GM23248 (cell line): Measurements from ENCODE around the gene SPTLC2. TPM values are rescaled to one million over a fixed set of nuclear protein-coding genes. Genes with fewer than 3 reads are reported as not detected.

Experiments
- DNase-seq: peaks from one replicate; pipeline ENCODE4 v3.0.0-alpha.2; 2015
- H2AFZ ChIP-seq: fragments of 200-600 bp; sonication (generic); 2 replicates; pipeline ENCODE4 v1.6.1; 2016; ENCODE audit warnings: antibody characterized with exemption
- H3F3A ChIP-seq: fragments of 200-600 bp; sonication (generic); 2 replicates; pipeline ENCODE4 v1.6.1; 2016; ENCODE audit warnings: mild to moderate bottlenecking, antibody characterized with exemption, mixed run types; ENCODE audit not compliant: insufficient read depth
- H3K27ac ChIP-seq: fragments of 200-600 bp; sonication (generic); 2 replicates; pipeline ENCODE4 v1.5.1; 2016; ENCODE audit warnings: mild to moderate bottlenecking
- H3K27me3 ChIP-seq: fragments of 200-600 bp; sonication (generic); replicated peaks from 2 replicates; pipeline ENCODE4 v1.6.1; 2016; ENCODE audit warnings: mild to moderate bottlenecking; ENCODE audit not compliant: insufficient read depth
- H3K36me3 ChIP-seq: fragments of 200-600 bp; sonication (generic); 2 replicates; pipeline ENCODE4 v1.6.1; 2016; ENCODE audit warnings: low read depth, mild to moderate bottlenecking
- H3K4me1 ChIP-seq: fragments of 200-600 bp; sonication (generic); 2 replicates; pipeline ENCODE4 v1.6.1; 2016; ENCODE audit warnings: mild to moderate bottlenecking; ENCODE audit not compliant: insufficient read depth
- H3K4me2 ChIP-seq: fragments of 200-600 bp; sonication (generic); one replicate; pipeline ENCODE4 v1.6.1; 2016; ENCODE audit warnings: mild to moderate bottlenecking; ENCODE audit not compliant: unreplicated experiment
- H3K4me3 ChIP-seq: fragments of 200-600 bp; sonication (generic); 2 replicates; pipeline ENCODE4 v1.5.1; 2016; ENCODE audit warnings: mild to moderate bottlenecking
- H3K79me2 ChIP-seq: fragments of 200-600 bp; sonication (generic); 2 replicates; pipeline ENCODE4 v1.6.1; 2016; ENCODE audit warnings: mild to moderate bottlenecking; ENCODE audit not compliant: insufficient read depth
- H3K9ac ChIP-seq: fragments of 200-600 bp; sonication (generic); 2 replicates; pipeline ENCODE4 v1.6.1; 2016; ENCODE audit warnings: mild to moderate bottlenecking
- H3K9me2 ChIP-seq: fragments of 200-600 bp; sonication (generic); 2 replicates; pipeline ENCODE4 v1.6.1; 2016; ENCODE audit warnings: mixed run types, mild to moderate bottlenecking, moderate library complexity; ENCODE audit not compliant: insufficient read depth
- H3K9me3 ChIP-seq: fragments of 200-600 bp; sonication (generic); one replicate; pipeline ENCODE4 v1.6.1; 2017; ENCODE audit warnings: low read depth
- H4K20me1 ChIP-seq: fragments of 200-600 bp; sonication (generic); 2 replicates; pipeline ENCODE4 v1.6.0; 2016; ENCODE audit not compliant: insufficient read depth
- EZH2 ChIP-seq: fragments of 200-600 bp; sonication (generic); IDR thresholded peaks from 2 replicates; pipeline ENCODE4 v1.6.1; 2018; ENCODE audit warnings: antibody characterized with exemption, mild to moderate bottlenecking; ENCODE audit not compliant: insufficient read depth, poor library complexity, severe bottlenecking
- EZH2phosphoT487 ChIP-seq: fragments of 200-600 bp; sonication (generic); IDR thresholded peaks from 2 replicates; pipeline ENCODE4 v1.6.1; 2018; ENCODE audit warnings: antibody characterized with exemption, moderate library complexity, mild to moderate bottlenecking, low read depth; ENCODE audit not compliant: insufficient read depth
- WGBS, 2 experiments: methylation state at CpG; one replicate each; pipeline ENCODE4 v1.1.6; 2015 to 2017; ENCODE audit warnings: low lambda C conversion rate in 2 of 2, low coverage in 1 of 2; ENCODE audit errors: missing lambda C conversion rate in 2 of 2; 5-methylcytosine and 5-hydroxymethylcytosine counted together
- in situ Hi-C: fragments of 300-500 bp; cut with MboI; formaldehyde crosslinking; loops from 2 replicates; pipeline ENCODE4 v1.15.0; 2020
- polyA plus RNA-seq: library from polyadenylated mRNA; unstranded; fragments of >200 nt; fragmentation: Nextera tagmentation; extraction: Ambion mirVana; gene quantifications from 2 replicates; pipeline ENCODE4 v1.2.1, GENCODE V29; 2016
- total RNA-seq: library from RNA; depleted of rRNA; stranded (reverse); fragments of >200 nt; shearing (Covaris generic); gene quantifications from 2 replicates; pipeline ENCODE4 v1.2.3, GENCODE V29; 2014

Gene SPTLC2
- total and polyA plus RNA-seq, 2 experiments from 2014 or later: 44.7 to 45.6 TPM

DNA sequence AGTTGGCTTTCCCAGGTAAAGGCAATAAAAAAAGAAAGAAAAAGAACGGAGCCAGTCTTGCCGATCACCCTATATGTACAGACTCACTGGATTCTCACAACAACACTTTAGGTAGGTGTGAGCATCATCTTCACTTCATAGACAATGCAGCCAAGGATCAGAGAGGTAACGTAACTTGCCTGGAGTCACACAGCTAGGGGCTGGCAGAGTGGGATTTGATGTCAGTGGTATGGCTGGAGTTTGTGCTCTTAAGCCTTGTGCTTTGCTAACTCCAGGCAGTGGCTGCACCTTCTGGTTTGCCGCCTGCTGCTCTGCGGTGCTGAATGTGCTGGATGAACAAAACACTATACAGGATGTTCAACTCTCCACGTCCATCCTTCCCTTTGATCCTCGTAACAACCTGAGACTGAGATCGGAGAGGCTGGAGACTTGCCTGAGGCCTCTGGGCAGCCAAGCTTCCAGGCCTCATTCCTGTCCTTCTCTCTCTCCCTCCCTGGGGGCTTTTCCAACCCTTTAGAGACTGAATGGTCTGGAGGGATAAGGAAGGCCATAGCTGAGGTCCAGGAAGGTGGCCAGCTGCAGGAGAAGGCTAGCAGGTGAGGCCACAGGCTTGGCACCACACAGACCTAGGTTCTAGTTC lies 126.0 kb downstream of the SPTLC2 start:
- Histone ChIP-seq H3K4me3 (no peak overlapping the region), H3K9ac (no peak overlapping the region), H3K79me2 (no peaks in the 10 kb centered on the region), H4K20me1 (no peaks in the 10 kb centered on the region), H3K4me1 (0 out of 2 replicates have a peak, but pooled peaks cover 7% of the 10 kb centered on the region), H3F3A (peaks cover 10% of the 10 kb centered on the region), H3K9me3 (no peaks in the 10 kb centered on the region), H3K4me2 (no peak overlapping the region), H3K9me2 (no peaks in the 10 kb centered on the region), H3K36me3 (no peaks in the 10 kb centered on the region), H3K27me3 (no peaks in the 10 kb centered on the region), H2AFZ (no peak overlapping the region), H3K27ac (no peak overlapping the region)
- WGBS, 2 experiments: 70 to 73% methylated on average over 8 of the region's 8 CpGs
- no peak for DNase-seq
- in situ Hi-C loops: no loop called here
- no peak for TF ChIP-seq EZH2
- no peak for TF ChIP-seq EZH2phosphoT487

DNA sequence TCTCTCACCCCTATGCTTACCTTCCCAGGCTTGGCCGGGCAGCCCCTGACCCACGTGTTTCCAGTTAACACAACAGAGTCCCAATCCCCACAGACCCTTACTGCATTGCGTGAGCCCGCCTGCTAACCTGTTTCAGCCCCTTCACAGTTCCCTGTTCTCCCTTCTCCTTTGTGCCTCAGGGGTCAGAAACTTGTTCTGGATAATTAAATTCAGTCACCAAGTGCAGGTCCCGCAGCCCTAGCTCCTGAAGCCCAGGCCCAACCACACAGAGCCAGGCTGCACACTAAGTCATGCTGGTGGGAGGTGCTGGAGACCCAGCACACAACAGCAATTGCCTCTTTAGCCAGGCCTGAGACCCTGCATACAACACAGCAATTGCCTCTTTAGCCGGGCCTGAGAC lies 127.4 kb downstream of the SPTLC2 start:
- H3K27ac ChIP-seq: no peak overlapping the region
- WGBS, 2 experiments: 53 to 54% methylated on average over 6 of the region's 6 CpGs
- in situ Hi-C loops: no loop called here
- no peaks in the 10 kb centered on the region for H3K79me2 ChIP-seq
- no peak for TF ChIP-seq EZH2phosphoT487
- no peak overlapping the region for H3K9ac ChIP-seq
- H3K4me3 ChIP-seq: no peak overlapping the region
- no peaks in the 10 kb centered on the region for H3K9me2 ChIP-seq
- no peak overlapping the region for H2AFZ ChIP-seq
- H3F3A ChIP-seq: peaks cover 11% of the 10 kb centered on the region
- no peak overlapping the region for H3K4me2 ChIP-seq
- no peaks in the 10 kb centered on the region for H3K27me3 ChIP-seq
- no peaks in the 10 kb centered on the region for H3K36me3 ChIP-seq
- no peaks in the 10 kb centered on the region for H3K9me3 ChIP-seq
- 0 out of 2 replicates have a peak, but pooled peaks cover 7% of the 10 kb centered on the region for H3K4me1 ChIP-seq
- no peaks in the 10 kb centered on the region for H4K20me1 ChIP-seq
- no peak for DNase-seq

DNA sequence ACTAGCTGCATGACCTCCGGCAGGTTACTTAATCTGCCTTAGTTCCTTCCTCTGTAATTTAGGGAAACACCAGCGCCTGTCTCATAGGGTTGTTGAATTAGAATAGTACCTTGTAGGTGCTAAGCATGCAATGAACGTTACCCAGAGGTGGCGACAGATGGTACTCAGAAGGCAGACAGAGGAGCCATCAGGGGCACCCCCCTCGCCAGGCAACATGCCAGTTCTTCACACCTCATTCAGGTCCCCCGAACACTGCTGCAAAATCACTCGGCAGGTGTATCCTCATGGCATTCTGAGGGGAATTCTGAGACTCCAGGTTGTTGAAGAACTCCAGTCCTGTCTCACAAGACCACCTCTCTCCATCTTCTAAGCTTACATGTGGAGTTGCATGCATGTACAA lies 127.9 kb downstream of the SPTLC2 start:
- Histone ChIP-seq H3K9ac (no peak overlapping the region), H3K36me3 (no peaks in the 10 kb centered on the region), H3K4me1 (0 out of 2 replicates have a peak, but pooled peaks cover 7% of the 10 kb centered on the region), H3K4me3 (no peak overlapping the region), H3F3A (peaks cover 11% of the 10 kb centered on the region), H3K27ac (no peak overlapping the region), H4K20me1 (no peaks in the 10 kb centered on the region), H3K9me2 (no peaks in the 10 kb centered on the region), H3K4me2 (no peak overlapping the region), H3K9me3 (no peaks in the 10 kb centered on the region), H3K79me2 (no peaks in the 10 kb centered on the region), H2AFZ (no peak overlapping the region), H3K27me3 (no peaks in the 10 kb centered on the region)
- in situ Hi-C loops: no loop called here
- DNase-seq: no peak
- TF ChIP-seq EZH2 (no peak), EZH2phosphoT487 (no peak)
- WGBS, 2 experiments: 60 to 64% methylated on average over 7 of the region's 7 CpGs

DNA sequence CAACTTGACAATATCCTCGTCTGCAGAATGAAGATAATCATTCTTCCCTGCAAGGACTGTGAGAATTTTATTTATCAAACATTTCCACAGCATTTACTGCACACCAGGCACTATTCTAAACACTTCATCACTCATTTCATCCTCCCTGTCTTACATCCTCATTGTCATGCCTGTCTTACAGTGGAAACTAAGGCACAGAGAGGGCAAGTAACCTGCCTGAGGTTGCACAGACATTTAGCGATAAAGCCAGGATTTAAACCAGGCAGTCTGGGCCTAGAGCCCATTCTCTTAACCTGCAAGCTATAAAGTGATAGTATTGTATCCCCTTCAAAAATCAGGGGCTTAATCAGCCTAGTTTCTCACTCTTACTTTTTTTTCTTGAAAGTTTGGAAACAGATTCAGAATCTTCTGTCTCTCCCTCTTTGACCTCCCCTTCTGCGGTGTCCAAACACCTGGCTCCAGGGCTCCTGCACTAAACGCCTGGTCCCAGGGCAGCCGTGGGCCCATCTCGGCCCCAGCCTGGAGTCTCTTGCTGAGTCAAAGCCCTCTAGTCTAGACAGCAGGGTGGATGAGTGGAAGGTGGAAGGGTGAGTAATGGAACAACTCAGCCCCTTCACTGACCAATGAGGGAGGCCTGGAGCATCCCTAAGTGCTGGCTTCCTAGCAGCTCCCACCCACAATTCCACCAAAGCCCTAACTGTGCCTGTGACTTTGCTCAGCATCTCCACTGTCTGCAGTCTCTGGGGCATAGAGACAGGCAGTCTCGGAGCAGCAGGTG lies 130.3 kb downstream of the SPTLC2 start:
- no peaks in the 10 kb centered on the region for H3K9me2 ChIP-seq
- peaks cover 11% of the 10 kb centered on the region for H3F3A ChIP-seq
- no peaks in the 10 kb centered on the region for H4K20me1 ChIP-seq
- peak; percentile 94 for DNase-seq
- H3K9me3 ChIP-seq: no peaks in the 10 kb centered on the region
- 60 to 68% methylated on average over 7 of the region's 7 CpGs for WGBS, 2 experiments
- H3K27me3 ChIP-seq: no peaks in the 10 kb centered on the region
- TF ChIP-seq EZH2phosphoT487 (no peak), EZH2 (no peak)
- no peaks in the 10 kb centered on the region for H3K36me3 ChIP-seq
- no peak overlapping the region for H2AFZ ChIP-seq
- 0 out of 2 replicates have a peak, but pooled peaks cover 7% of the 10 kb centered on the region for H3K4me1 ChIP-seq
- no peak overlapping the region for H3K9ac ChIP-seq
- in situ Hi-C loops: no loop called here
- H3K27ac ChIP-seq: peak overlapping the region; percentile 51
- no peak overlapping the region for H3K4me2 ChIP-seq
- H3K79me2 ChIP-seq: no peaks in the 10 kb centered on the region
- no peak overlapping the region for H3K4me3 ChIP-seq
